ENCODE measurements around the gene RAB4B.
"Not testable (repeated sequence)": the region's sequence is repeated elsewhere in the genome, so short reads cannot be mapped to it uniquely, and the experiment has no call there.

DNA sequence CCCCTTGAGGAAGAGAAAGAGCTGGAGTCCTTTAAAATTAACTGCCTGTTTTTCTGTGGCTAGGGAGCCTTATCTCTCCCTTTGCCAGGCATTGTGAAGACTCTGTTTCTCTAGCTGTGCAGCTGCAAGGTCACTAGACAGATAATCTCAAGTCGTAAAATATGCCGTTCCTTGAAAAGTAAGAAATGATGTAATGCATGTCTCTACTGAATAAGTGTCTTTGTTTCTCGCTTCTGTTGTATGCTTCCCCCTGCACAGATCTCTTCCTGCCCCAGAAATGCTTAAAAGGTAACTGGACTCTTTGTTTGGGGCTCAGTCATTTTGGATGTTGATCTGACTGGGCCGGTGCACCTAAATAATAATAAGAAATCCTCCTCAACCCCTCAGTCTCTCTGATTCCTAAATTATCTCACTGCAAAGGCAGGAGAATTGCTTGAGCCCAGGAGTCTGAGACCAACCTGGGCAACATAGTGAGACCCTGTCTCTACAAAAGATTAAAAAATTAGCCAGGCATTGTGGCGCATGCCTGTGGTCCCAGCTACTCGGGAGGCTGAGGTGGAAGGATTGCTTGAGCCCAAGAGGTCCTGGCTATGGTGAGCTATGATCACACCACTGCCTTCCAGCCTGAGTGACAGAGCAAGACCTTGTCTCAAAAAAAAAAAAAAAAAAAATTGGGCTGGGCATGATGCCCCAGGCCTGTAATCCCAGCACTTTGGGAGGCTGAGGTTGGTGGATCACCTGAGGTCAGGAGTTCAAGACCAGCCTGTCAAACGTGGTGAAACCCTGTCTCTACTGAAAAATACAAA, 55.9 kb downstream of the RAB4B start:
- not testable (repeated sequence) for TF ChIP-seq L3MBTL2 (conservative IDR thresholded peaks at IDR 0.05); SUZ12 (IDR thresholded peaks at IDR 0.05); BHLHE40 (IDR thresholded peaks at IDR 0.05; ENCODE audit: borderline replicate concordance); ZNF384 (IDR thresholded peaks at IDR 0.05); FOXK2 (IDR thresholded peaks at IDR 0.05); HDGF (IDR thresholded peaks at IDR 0.05; ENCODE audit: borderline replicate concordance); FOXM1 (IDR thresholded peaks at IDR 0.05; ENCODE audit: borderline replicate concordance); SP1 (IDR thresholded peaks at IDR 0.05)
- TF ChIP-seq, protein P1, sequence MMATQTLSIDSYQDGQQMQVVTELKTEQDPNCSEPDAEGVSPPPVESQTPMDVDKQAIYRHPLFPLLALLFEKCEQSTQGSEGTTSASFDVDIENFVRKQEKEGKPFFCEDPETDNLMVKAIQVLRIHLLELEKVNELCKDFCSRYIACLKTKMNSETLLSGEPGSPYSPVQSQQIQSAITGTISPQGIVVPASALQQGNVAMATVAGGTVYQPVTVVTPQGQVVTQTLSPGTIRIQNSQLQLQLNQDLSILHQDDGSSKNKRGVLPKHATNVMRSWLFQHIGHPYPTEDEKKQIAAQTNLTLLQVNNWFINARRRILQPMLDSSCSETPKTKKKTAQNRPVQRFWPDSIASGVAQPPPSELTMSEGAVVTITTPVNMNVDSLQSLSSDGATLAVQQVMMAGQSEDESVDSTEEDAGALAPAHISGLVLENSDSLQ (IDR thresholded peaks at IDR 0.05), result not testable (repeated sequence)

Measured in HEK293T (cell line).